ENCODE measurements around the gene FPR2.
A peak's percentile ranks its signal among the peaks of the same experiment; 100 is the strongest.
"Not testable (repeated sequence)": the region's sequence is repeated elsewhere in the genome, so short reads cannot be mapped to it uniquely, and the experiment has no call there.

The FPR2 gene

DNA sequence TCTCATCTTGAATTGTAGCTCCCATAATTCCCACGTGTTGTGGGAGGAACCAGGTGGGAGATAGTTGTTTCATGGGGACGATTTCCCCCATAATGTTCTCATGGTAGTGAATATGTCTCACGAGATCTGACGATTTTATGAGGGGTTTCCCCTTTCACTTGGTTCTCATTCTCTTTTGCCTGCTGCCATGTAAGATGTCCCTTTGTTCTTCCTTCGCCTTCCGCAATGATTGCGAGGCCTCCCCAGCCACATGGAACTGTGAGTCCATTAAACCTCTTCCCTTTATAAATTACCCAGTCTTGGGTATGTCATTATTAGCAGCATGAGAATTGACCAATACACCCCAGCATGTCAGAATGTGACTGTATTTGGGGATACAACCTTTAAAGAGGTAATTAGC is 5.4 kb upstream of the FPR2 start:
- Mint-ChIP-seq H3K9me3 (peaks cover 6% of the 10 kb centered on the region), H3K27ac (no peak overlapping the region), H3K4me3 (no peak overlapping the region), H3K27me3 (peaks cover 4% of the 10 kb centered on the region), H3K4me1 (no peaks in the 10 kb centered on the region), H3K36me3 (no peaks in the 10 kb centered on the region)

DNA sequence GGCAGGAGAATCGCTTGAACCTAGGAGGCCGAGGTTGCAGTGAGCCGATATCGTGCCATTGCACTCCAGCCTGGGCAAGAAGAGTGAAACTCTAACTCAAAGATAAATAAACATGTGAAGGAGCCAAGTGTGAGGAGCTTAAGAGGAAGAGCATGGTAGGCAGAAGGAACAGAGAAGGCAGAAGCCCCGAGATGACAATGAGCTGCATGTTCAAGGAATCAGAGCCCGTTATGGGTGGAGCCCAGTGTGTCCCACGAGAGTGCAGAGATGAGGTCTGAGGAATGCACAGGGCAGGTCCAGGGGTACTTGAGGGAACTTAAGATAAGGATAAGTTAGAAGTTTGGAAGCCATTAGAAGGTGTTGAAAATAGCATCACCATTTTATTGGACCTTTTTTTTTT is 716 bp downstream of the FPR2 start:
- Mint-ChIP-seq H3K9me3 (no peaks in the 10 kb centered on the region), H3K27ac (peak overlapping the region; percentile 9), H3K4me3 (no peak overlapping the region), H3K4me1 (no peaks in the 10 kb centered on the region), H3K27me3 (peaks cover 25% of the 10 kb centered on the region), H3K36me3 (no peaks in the 10 kb centered on the region)

DNA sequence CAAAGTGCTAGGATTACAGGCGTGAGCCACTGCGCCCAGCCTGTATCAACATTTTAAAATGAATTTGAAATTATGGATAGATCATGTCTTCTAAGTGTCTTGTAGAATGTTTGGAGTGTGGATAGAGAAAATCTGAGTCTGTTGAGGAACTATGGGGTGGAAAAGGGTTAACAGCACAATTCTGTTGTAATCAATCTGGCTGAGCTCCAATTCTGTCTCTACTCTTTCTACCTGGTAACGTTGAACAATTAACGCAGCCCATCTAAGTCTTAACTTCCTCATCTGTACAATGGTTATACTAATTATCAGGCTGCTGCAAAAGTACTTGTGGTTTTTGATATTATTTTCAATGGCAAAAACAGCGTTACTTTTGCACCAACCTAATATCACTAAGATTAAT is 4.1 kb downstream of the FPR2 start:
- H3K4me3 Mint-ChIP-seq, result no peak overlapping the region
- no peak overlapping the region for H3K27ac Mint-ChIP-seq
- peaks cover 23% of the 10 kb centered on the region for H3K27me3 Mint-ChIP-seq
- no peaks in the 10 kb centered on the region for H3K36me3 Mint-ChIP-seq
- H3K9me3 Mint-ChIP-seq, result no peaks in the 10 kb centered on the region
- H3K4me1 Mint-ChIP-seq, result no peaks in the 10 kb centered on the region

DNA sequence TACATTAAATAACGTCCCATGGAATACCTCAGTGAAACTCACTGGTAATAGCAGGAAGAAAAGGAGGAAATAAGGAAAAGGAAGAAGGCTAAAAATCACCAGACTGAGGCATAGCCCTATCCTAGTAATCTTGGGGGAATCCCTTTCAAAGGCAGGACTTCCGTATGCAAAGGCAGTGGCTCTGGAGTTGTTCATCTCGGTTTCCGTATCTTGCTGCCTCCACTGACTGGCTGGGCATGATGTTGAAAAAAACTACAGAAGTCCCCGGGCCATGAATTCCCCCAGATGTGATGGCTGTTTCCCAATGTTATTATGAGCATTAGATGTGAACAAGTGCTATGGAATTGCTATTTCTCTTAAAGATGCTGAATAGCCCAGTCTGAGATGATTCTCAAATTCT is 5.5 kb downstream of the FPR2 start:
- no peaks in the 10 kb centered on the region for H3K9me3 Mint-ChIP-seq
- peaks cover 31% of the 10 kb centered on the region for H3K27me3 Mint-ChIP-seq
- H3K36me3 Mint-ChIP-seq, result no peaks in the 10 kb centered on the region
- no peaks in the 10 kb centered on the region for H3K4me1 Mint-ChIP-seq
- no peak overlapping the region for H3K27ac Mint-ChIP-seq
- H3K4me3 Mint-ChIP-seq, result no peak overlapping the region

DNA sequence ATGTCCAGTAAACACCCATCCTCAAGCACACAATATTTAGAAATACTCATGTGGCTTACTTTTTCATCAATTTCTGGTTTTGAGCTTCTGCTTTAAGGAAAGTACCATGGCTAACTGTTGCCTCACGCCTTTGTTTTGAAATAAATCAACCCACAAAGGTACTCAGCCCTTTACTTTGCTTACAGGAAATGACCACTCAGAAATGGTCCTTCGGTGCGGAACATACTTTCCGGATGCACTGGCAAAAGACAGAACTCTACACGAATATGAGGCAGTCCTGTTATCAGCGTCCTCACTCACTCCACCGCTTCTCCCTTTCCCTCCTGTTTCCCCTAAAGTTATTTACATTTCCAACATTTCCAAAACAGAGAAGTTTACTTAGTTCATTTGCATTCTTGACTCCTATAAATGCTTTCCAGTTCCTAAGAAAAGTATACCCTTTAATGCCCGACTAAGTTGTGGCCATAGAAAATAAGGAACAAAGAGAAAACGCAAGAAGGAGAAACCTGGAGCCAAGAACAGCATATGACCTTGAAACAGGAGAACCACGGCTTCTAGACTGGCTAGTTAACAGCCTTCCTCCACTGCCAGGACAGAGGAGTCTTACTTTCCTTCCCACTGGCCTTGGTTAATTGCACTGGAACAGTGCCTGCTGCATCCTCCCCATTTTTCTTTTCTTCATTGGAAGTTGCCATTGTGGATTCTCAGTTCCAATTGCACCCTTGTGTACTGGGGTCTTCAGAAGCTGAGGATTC is 10.6 kb downstream of the FPR2 start:
- Mint-ChIP-seq H3K4me3 (no peak overlapping the region), H3K9me3 (no peaks in the 10 kb centered on the region), H3K27me3 (peaks cover 36% of the 10 kb centered on the region), H3K27ac (no peak overlapping the region), H3K36me3 (no peaks in the 10 kb centered on the region), H3K4me1 (no peaks in the 10 kb centered on the region)

DNA sequence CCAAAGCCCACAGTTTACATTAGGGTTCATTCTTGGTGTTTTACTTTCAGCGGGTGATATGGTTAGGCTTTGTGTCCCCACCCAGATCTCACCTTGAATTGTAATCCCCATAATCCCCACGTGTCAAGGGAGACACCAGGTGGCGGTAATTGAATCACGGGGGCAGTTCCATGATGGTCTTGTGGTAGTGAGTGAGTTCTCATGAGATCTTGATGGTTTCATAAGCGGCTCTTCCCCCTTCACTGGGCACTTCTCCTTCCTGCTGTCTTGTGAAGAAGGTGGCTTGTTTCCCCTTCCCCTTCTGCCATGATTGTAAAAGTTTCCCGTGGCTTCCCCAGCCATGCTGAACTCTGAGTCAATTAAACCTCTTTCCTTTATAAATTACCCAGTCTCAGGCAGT is 12.0 kb downstream of the FPR2 start:
- H3K4me1 Mint-ChIP-seq, result no peaks in the 10 kb centered on the region
- no peaks in the 10 kb centered on the region for H3K9me3 Mint-ChIP-seq
- H3K36me3 Mint-ChIP-seq, result no peaks in the 10 kb centered on the region
- peaks cover 45% of the 10 kb centered on the region for H3K27me3 Mint-ChIP-seq
- no peak overlapping the region for H3K27ac Mint-ChIP-seq
- no peak overlapping the region for H3K4me3 Mint-ChIP-seq

DNA sequence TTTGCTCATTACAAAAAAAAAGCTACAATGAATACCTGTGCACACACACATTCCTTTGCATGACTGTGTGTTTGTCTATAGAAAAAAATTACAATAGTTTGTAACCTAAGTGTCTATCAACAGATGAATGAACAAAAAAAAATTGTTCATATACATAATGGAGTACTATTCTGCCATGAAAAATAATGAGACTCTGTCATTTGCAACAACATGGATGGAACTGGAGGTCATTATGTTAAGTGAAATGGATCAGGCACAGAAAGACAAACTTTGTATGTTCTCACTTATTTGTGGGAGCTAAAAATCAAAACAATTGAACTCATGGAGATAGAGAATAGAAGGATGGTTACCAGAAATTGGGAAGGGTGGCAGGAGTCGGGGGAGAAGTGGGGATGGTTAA is 15.6 kb downstream of the FPR2 start:
- not testable (repeated sequence) for H3K4me1 Mint-ChIP-seq

DNA sequence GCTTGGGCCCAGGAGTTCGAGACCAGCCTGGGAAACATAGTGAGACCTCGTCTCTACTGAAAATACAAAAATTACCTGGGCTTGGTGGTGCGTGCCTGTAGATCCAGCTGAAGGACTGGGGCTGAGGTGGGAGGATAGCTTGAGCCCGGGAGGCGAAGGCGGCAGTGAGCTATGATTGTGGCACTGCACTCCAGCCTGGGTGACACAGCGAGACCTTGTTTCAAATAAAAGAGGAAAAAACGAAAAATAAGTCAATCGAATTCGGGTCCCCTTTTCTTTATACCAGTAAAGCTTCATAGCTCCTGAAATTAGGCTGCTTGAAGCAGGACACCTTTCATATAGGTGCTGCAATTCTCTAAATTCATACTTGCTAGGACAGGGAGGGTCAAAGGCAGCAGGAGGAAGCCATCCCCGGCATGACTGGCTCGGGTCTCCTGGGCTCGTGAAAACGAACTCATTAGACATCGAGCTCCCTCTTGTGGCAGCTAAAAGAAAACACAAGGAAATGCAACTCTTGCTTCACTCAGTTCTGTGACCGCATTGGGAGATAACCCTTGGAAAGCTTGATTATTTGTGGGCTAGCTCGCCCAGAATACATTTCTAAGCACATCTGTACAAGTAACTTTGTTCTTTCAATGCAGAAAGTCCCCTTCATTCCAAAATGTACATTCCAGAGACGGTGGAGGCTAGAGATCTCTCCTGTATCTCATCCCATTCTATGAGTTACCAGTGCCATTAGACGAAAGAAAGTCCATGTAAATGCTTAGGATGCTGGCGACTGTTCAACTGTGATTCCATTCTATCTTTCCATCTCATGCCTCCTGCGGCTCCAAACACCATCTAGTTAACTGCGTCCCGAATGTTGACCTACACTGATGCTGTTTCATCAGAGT is 16.8 kb downstream of the FPR2 start:
- H3K27ac Mint-ChIP-seq, result no peak overlapping the region
- no peak overlapping the region for H3K4me3 Mint-ChIP-seq
- no peaks in the 10 kb centered on the region for H3K36me3 Mint-ChIP-seq
- peaks cover 41% of the 10 kb centered on the region for H3K27me3 Mint-ChIP-seq
- no peaks in the 10 kb centered on the region for H3K9me3 Mint-ChIP-seq
- no peaks in the 10 kb centered on the region for H3K4me1 Mint-ChIP-seq

More for the DNA sequence above, 15.6 kb downstream of the FPR2 start:
- not testable (repeated sequence) for H3K4me3 Mint-ChIP-seq, H3K36me3 Mint-ChIP-seq, H3K9me3 Mint-ChIP-seq, H3K27ac Mint-ChIP-seq
- H3K27me3 Mint-ChIP-seq, result peaks cover 45% of the 10 kb centered on the region

DNA sequence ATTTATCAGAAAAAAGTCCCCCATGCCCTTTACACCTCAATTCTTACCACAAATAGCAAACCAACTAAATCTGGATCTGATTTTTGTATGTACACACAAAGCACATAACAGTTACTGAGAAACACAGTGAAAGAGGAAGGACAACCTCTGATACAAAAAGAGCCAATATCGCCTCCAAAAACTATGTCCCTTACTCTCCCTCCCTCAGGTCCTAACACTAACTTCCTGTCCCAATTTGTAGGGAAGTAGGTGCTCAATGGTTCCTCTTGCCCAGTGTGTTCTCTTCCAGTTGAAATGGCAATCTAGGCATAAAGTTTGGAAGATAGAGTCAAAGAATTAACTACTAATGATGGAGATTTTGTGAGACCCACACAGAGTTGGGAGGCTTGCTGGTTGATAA is 18.2 kb downstream of the FPR2 start:
- Mint-ChIP-seq H3K27me3 (peaks cover 35% of the 10 kb centered on the region), H3K36me3 (no peaks in the 10 kb centered on the region), H3K9me3 (no peaks in the 10 kb centered on the region), H3K4me3 (no peak overlapping the region), H3K27ac (no peak overlapping the region), H3K4me1 (no peaks in the 10 kb centered on the region)

DNA sequence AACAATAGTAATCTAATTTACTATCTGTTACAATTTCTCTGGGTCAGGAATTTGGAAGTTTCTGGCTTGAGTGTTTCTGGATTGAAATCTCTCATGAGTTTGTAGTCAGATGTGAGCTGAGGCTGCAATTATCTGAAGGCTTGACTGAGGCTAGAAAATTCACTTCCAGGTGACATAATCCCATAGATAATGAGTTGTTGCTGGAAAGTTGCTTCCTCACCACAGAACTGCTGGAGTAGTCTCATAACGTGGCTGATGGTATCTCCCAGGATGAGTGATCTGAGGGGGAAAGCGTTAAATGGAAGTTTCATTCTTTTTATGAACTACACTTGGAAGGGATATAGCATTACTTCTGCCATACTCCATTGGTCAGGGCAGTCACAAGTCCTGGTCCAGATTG is 18.7 kb downstream of the FPR2 start:
- H3K4me1 Mint-ChIP-seq, result no peaks in the 10 kb centered on the region
- H3K9me3 Mint-ChIP-seq, result no peaks in the 10 kb centered on the region
- H3K36me3 Mint-ChIP-seq, result no peaks in the 10 kb centered on the region
- no peak overlapping the region for H3K27ac Mint-ChIP-seq
- H3K27me3 Mint-ChIP-seq, result peaks cover 33% of the 10 kb centered on the region
- H3K4me3 Mint-ChIP-seq, result no peak overlapping the region

DNA sequence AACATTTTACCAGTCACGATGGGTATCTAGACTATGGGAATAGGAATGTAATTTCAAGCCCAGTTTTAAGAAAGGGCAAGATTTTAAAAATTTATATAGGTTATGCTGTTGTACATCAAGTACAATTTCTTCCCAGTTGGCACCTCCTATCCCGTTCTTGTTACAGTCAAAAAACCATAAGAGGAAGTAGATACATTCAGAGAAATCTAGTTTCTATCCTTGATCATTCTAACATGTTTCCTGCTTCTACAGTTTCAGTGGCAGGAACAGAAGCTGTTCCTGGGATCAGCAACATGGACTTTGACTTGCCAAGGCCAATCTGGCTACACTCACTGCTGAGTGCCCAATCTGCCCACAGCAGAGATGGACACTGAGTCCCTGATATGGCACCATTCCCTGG is 19.3 kb downstream of the FPR2 start:
- Mint-ChIP-seq H3K36me3 (no peaks in the 10 kb centered on the region), H3K4me3 (no peak overlapping the region), H3K27ac (no peak overlapping the region), H3K9me3 (no peaks in the 10 kb centered on the region), H3K4me1 (no peaks in the 10 kb centered on the region), H3K27me3 (peaks cover 31% of the 10 kb centered on the region)

DNA sequence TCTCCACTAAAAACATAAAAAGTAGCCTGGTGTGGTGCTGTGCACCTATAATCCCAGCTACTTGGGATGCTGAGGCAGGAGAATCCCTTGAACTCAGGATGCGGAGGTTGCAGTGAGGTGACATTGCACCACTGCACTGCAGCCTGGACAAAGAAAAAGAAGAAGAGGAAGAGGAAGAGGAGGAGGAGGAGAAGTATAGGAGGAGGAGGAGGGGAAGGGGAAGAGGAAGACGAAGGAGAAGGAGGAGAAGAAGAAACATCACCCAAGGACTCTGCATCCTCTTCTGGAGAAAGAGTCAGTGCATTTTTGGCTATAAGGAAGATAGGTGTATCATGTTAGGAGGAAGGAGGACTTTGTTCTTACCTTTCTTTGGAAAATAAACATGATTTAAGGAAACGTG is 21.0 kb downstream of the FPR2 start:
- peaks cover 18% of the 10 kb centered on the region for H3K27me3 Mint-ChIP-seq
- H3K9me3 Mint-ChIP-seq, result no peaks in the 10 kb centered on the region
- H3K4me3 Mint-ChIP-seq, result no peak overlapping the region
- H3K27ac Mint-ChIP-seq, result no peak overlapping the region
- no peaks in the 10 kb centered on the region for H3K4me1 Mint-ChIP-seq
- no peaks in the 10 kb centered on the region for H3K36me3 Mint-ChIP-seq

DNA sequence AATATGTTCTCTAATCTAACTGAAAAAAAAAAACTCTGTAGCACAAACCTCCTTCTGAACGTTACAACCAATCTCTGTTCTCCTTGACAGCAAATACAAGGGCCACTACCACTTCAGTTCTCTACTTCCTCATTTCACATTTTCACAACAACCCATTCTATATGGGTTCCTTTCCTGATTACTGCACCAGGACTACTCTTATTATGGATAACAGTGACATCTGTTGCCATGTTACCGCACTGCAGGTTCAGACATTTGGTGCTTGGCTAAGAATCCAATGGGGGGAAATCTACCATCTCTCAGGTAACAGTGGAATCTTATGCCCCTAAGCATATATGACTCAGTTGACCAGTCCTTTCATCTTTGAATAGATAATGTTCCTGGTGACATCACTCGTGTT is 22.4 kb downstream of the FPR2 start:
- Mint-ChIP-seq H3K4me3 (no peak overlapping the region), H3K27ac (no peak overlapping the region), H3K4me1 (no peaks in the 10 kb centered on the region), H3K9me3 (peaks cover 6% of the 10 kb centered on the region), H3K36me3 (no peaks in the 10 kb centered on the region), H3K27me3 (peaks cover 12% of the 10 kb centered on the region)

DNA sequence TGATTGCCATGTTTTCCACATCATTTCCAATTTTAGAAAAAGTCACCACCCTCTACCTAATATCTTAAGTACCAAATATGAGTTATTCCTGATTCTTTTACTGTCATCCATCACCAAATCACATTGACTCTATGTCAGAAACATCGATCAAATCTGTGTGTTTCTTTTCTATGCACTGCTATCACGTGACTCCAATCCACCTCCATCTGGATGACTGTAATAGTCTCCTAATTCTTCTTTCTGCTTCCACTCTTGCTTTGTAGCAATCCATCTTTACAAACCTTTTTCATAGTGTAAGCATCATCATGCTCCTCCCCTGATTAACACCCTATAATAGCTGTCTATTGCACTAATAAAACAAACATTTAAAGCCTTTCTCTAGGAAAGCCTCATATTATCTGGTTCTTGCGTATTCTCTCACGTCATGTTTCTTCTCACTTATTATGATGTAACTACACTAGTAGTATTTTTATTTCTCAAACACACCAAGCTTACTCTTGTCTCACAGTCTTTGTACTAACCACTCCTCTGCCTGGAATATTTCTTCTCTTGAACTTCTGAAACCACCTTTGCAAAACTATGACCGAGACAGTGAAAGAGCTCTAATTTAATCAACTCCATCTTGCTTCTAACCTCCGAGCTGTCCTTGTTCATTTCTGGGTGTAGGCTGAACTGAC is 23.3 kb downstream of the FPR2 start:
- Mint-ChIP-seq H3K9me3 (peaks cover 6% of the 10 kb centered on the region), H3K27me3 (peaks cover 12% of the 10 kb centered on the region), H3K36me3 (no peaks in the 10 kb centered on the region), H3K4me1 (no peaks in the 10 kb centered on the region), H3K27ac (no peak overlapping the region), H3K4me3 (no peak overlapping the region)

DNA sequence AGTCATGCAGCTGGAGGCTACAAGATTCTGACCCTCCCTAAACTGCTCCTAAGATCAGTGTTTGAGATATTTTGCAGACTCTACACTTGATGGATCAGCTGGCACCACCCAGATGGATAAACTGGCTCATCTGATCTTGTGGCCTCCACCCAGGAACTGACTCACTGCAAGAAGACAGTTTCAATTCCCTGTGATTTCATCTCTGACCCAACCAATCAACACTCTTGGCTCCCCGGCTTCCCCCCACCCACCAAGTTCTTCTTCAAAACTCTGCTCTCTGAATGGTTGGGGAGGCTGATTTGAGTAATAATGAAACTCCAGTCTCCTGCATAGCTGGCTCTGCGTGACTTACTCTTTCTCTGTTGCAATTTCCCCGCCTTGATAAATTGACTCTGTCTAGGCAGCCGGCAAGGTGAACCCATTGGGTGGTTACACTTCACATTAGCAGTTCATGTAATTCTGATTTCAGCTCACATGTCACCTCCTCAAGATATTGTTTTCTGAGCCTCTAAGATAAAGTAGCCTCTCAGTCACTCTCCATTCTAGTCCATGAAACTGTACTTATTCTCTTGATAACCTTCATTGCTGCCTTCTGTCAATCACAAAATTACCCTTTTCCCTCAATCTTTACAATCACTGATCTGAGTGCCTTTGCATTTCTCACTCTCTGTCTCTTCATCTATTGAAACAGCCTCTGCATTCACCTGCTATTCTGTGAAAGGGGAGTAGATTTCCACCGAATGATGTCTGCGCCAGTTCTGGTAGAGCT is 24.1 kb downstream of the FPR2 start:
- H3K27me3 Mint-ChIP-seq, result peaks cover 7% of the 10 kb centered on the region
- no peaks in the 10 kb centered on the region for H3K36me3 Mint-ChIP-seq
- no peaks in the 10 kb centered on the region for H3K4me1 Mint-ChIP-seq

More for the DNA sequence above, 24.1 kb downstream of the FPR2 start:
- H3K27ac Mint-ChIP-seq, result no peak overlapping the region
- H3K4me3 Mint-ChIP-seq, result no peak overlapping the region
- H3K9me3 Mint-ChIP-seq, result peaks cover 6% of the 10 kb centered on the region

Measured in activated naive CD4-positive, alpha-beta T cell treated with anti-CD3 and anti-CD28 coated beads, Interleukin-2, amount 50 U/mL, for 24 hours (primary cell).